GM04504 (cell line): ENCODE measurements around the gene LYPD4.
"Not testable (repeated sequence)": the region's sequence is repeated elsewhere in the genome, so short reads cannot be mapped to it uniquely, and the experiment has no call there.

Experiments used
- DNase-seq: peaks from one replicate; pipeline ENCODE4 v3.0.0-alpha.2; 2012; ENCODE audit warnings: low read depth

LYPD4 gene, protein sequence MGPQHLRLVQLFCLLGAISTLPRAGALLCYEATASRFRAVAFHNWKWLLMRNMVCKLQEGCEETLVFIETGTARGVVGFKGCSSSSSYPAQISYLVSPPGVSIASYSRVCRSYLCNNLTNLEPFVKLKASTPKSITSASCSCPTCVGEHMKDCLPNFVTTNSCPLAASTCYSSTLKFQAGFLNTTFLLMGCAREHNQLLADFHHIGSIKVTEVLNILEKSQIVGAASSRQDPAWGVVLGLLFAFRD

DNA sequence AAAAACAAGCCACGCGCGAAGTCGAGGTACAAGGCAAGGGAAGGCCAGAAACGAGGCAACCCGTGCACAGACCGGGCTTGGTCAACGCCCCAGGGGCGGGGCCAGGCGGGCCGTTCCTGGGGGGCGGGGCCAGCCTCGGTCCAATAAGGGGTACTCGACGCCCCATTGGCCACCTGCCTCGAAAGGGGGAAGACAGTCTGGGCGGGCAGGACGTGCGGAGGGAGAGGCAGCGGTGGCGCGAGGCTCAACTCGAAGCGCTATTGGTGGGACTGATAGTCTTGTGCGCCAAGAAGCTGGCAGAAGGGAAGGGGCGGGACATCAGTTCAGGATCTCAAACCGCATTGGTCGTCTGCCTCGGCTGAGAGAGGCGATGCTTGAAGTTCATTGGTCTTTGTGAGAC lies at the start of gene LYPD4:
LYPD4 (minus strand) TSS at position 83 of the 400 bp plus-strand sequence. CDS start 5,398 bp downstream, outside the sequence.
- no peak for DNase-seq

GRCh38 chr19:41893899-41894298 lies 49.4 kb upstream of the LYPD4 start:
- no peak for DNase-seq

DNA sequence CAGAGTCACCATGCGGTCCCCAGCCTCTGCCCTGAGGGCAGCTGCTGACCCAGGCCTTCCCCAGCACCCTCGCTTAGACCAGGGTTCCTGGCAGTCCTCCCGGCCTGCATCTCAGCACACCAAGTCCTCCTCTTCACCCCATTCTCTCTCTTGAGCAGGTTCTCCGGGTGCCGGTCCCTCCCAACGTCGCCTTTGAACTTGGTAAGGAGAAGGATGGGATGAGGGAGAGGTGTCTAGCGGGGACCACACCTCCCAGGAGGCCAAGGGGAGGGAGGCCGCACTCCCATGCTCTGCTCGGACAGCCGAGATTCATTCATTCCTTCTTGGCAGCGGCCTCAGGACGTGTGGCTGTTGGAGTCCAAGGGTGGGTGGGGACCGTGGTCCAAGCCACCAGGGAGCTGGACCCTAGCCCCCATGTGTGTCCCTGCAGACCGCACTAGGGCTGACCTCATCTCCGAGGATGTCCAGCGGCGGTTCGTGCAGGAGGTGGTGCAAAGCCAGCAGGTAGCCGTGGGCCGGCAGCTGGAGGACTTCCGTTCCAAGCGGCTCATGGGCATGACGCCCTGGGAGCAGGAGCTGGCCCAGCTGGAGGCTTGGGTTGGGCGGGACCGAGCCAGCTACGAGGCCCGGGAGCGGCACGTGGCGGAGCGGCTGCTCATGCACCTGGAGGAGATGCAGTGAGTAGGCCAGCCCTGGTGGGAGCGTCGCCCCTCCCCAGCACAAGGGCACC lies 47.9 kb upstream of the LYPD4 start:
- DNase-seq = no peak

DNA sequence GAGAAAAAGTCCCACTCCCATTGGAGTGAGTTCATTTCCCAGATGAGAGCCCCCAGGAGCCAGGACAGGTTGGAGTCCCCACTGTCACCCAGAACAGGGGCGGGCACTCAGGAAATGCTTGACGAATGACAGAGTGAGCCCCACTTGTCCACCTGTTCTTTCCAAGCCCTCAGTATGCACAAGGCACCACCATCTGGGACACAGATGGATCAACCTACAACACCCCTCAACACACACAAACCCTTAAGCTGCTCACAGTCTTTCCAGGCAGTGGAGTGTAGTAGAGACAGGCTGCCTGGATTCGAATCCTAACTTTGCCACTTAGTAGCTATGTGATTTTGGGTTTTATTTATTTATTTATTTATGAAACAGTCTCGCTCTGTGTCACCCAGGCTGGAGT lies 46.5 kb upstream of the LYPD4 start:
- DNase-seq = no peak

GRCh38 chr19:41889896-41890295 lies 45.4 kb upstream of the LYPD4 start:
- no peak for DNase-seq

GRCh38 chr19:41888926-41889325 lies 44.4 kb upstream of the LYPD4 start:
- DNase-seq = no peak

GRCh38 chr19:41887711-41888382 lies 43.4 kb upstream of the LYPD4 start:
- no peak for DNase-seq

DNA sequence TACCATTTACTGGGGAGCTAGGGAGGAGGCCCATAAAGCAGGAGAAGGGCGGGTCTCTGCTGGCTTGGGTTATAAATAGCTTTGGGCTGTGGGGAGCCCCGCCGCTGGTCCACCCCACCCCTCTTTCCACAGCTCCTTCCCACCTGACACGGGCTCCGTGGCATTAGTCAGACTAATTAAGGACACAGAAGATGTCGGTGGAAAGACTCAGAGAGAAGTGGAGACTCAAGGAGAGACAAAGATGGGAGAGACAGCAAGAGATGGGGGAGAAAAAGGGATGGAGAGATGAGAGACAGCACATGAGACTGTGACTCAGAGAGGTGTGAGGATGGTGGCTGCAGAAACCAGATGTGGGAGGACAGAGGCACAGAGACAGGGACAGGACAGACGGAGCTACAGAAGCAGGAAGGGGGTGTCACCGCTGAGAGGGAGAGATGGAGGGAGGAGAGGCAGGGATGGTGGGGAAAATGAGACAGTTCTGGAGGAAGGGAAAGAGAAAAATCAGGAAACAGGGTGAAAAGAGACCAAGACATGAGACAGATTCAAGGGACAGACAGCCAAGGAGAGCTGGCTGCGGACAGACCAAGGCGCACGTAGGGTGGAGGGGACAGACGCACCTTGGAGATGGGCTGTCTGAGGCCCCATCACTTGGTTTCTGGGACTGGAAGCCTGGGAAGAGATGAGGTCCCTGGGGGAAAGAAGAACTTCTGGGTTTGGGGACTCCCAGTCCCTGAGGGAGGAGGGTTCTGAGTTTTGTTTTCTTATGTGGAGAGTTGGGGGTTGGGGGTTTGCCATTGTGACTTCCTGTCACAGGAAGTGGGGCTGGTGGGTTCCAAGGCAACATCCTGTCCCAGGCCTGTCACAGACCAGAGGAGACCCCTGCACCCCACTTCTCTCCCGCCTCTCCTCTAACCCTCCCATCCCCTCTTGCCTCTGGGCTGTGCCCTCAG lies 42.6 kb upstream of the LYPD4 start:
- DNase-seq = no peak

DNA sequence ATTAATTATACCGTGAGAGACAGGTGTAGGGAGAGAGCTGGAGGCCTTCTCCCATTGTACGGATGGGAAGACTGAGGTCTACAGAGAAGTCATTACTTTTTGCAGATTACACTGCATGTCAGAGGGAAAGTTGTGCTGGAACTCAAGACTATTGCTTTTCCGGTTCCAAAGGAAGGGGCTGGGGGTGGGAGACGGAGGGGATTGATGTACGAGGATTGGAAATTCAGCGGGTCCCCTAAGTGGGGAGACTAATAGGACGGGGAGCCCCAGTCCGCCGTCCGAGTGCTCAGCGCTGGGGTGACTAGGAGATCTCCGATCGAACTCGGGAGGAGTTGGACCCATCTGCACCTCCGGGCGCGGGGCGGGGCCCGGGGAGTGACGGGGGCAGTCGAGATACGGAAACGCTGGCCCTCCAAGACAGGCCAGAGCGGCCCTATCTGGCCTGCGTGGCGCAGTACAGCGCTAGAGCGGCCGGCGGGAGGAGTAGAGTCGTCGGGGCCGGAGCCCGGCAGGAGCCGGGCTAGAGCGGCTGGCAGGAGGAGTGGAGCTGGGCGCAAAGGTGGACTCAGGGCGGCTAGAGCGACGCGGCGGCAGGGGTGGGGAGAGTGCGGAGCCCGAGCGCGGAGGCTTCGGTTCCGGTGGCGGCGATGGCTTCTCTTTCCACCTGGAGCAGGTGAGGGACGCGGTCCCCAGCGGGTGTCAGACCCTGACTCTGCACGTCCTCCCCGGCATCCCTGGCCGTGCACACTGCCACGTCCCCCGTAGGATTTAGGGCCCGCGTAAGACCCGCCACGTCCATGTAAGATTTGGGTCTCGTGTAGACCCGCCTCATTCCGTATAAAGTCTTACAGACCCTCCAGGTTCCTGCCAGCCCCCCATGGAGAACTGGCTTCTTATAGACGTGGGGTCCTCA lies 39.6 kb upstream of the LYPD4 start:
- DNase-seq = peak; percentile 90

GRCh38 chr19:41883463-41883820 lies 39.0 kb upstream of the LYPD4 start:
- no peak for DNase-seq

- DNase-seq = no peak
Measured at GRCh38 chr19:41882568-41883462, 38.3 kb upstream of the LYPD4 start, which contains the start of gene ARHGEF1. Gene ARHGEF1, plus strand, starts transcription at chr19:41883184. Its CDS starts 4,899 bp downstream, at chr19:41888083.

DNA sequence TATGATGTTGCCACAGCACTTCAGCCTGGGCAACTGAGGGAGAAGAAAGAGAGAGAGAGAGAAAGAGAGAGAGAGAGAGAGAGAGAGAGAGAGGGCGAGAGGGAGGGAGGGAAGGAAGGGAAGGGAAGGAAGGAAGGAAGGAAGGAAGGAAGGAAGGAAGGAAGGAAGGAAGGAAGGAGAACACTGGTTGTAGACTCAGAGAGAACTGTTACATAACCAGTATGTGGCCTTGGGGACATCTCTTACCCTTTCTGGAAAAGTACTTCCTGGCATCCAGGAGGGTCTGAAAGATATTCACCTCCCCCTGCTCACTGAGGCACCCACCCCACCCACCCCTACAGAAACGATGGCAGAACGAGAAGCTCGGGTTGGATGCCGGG lies 35.8 kb upstream of the LYPD4 start:
- DNase-seq = no peak

DNA sequence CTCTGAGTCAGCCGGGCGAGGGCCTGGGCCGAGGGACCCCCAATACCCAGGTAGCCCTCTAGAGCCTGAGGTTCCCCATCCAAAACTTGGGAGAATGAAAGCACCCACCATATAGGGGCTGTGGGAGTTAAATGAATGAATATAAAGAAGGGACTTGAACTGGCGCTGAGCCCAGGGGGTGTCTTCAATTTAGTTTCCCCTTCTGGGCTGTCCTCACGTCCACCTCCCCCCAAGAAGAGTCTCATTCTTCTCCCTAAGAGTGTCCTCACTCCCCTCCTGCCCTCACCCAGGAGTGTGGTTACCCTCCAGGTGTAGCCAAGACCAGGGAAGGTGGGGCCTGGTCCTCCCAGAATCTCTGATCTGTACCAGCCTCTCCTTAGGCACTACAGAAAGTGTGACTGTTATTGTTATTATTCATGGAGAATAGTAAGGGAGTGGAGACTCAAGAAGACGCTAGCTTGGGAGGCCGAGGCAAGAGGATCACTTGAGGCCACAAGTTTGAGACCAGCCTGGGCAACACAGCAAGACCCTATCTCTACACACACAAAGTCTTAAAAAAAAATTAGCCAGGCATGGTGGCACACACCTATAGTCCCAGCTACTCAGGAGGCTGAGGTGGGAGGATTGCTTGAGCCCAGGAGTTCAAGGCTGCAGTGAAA lies 35.3 kb upstream of the LYPD4 start:
- no peak for DNase-seq

DNA sequence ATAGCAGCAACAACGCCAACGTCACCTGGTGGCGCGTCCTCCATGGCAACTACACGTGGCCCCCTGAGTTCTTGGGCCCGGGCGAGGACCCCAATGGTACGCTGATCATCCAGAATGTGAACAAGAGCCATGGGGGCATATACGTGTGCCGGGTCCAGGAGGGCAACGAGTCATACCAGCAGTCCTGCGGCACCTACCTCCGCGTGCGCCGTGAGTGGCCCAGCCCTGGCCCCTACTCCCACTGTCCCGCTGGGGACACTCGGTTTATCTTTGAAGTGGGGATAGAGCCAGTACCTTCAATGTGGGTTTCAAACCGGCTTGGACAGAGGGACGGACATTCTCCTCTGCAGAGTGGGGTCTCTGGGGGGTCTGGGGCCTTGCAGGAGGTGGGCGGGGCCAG lies 34.6 kb upstream of the LYPD4 start:
- no peak for DNase-seq

- no peak for DNase-seq
Measured at GRCh38 chr19:41877916-41878905, 33.7 kb upstream of the LYPD4 start.

DNA sequence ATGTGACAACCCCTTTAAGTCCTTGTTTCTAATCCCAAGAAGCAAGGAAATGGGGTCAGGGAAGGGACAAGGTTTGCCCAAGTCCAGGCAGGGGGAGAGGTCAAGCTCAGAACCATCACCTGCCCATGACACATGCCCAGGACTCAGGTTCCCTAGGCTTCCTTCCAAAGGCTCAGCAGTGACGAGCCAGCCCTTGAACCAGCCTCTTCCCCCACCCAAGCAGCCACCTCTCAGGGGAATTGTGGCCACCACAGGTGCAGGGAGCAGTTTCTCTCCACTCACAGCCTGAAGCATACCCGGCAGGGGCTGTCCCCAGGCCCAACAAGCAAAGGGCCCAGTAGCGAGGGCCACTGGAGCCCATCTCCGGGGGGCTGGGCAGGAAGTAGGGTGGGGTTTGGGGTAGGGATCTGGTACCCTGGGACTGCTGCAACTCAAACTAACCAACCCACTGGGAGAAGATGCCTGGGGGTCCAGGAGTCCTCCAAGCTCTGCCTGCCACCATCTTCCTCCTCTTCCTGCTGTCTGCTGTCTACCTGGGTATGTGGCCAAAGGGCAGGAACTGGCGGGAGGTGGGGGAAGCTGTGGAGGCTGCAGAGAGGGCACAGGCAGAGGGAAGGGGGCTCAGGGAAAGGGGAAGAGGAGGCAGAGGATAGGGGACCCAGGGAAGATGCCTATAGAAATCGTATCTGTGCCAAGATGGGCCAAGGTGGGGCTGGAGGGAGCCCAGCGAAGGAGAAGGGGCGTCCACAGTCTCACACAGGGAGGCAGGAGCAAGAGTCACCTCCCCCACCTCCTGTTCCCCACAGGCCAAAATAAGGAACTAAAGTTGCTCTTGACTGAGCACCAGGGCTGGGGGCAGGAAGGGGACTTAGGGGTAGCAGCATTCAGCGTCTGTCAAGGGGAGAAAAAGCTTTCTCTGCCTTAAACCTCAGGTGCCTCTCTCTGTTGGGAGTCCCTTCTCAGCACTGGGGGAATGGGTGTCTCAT lies 32.7 kb upstream of the LYPD4 start, which contains the start of gene CD79A:
CD79A (plus strand) TSS at position 433 of the 986 bp plus-strand sequence; CDS start at position 459, 26 bp downstream.
- no peak for DNase-seq

DNA sequence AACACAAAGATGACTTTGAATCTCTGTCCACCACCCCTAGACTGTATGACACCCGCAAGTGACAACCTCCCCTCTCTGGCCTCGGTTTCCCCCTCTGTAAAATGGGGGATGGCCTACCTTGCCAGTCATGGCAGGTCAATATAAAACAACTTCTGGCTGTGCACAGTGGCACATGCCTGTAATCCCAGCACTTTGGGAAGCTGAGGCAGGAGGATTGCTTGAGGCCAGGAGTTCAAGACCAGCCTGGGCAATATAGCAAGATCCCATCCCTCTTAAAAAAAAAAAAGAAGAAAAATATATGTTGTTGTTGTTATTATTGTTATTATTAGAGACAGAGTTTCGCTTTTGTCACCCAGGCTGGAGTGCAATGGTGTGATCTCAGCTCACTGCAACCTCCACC lies 31.5 kb upstream of the LYPD4 start:
- DNase-seq = not testable (repeated sequence)
